Right lobe of liver (tissue), 4 donors: ENCODE data around the gene OR2K2.

ENCODE experiments used
- CTCF ChIP-seq, 4 donors: fragments of 200-600 bp in 3 of 4; fragments of 450-650 bp in 1 of 4; IDR thresholded peaks; one replicate each; pipeline versions ENCODE4 v1.5.1 to v1.8.0; 2016 to 2022; ENCODE audit warnings: antibody characterized with exemption in 4 of 4, mild to moderate bottlenecking in 2 of 4
- POLR2A ChIP-seq: fragments of 450-650 bp; IDR thresholded peaks from one replicate; pipeline ENCODE4 v1.6.1; 2017; ENCODE audit warnings: antibody characterized with exemption, mild to moderate bottlenecking
- donor health status: DM: no; HTN: no; CAD: no.
- donor health status: DM: no; HTN: no; CAD: no.
- donor health status: DM: no; HTN: yes; CAD: no.

- TF ChIP-seq POLR2A = no peak
- no peak for TF ChIP-seq CTCF (IDR thresholded peaks at IDR 0.05)
Measured at GRCh38 chr9:111360881-111361280, 30.9 kb upstream of the OR2K2 start.
